Measurements from ENCODE around the gene HS1BP3. TPM values are rescaled to one million over a fixed set of nuclear protein-coding genes. Genes with fewer than 3 reads are reported as not detected.

The HS1BP3 gene
- total RNA-seq, 1 donor from 2014 or later: 16.5 TPM

DNA sequence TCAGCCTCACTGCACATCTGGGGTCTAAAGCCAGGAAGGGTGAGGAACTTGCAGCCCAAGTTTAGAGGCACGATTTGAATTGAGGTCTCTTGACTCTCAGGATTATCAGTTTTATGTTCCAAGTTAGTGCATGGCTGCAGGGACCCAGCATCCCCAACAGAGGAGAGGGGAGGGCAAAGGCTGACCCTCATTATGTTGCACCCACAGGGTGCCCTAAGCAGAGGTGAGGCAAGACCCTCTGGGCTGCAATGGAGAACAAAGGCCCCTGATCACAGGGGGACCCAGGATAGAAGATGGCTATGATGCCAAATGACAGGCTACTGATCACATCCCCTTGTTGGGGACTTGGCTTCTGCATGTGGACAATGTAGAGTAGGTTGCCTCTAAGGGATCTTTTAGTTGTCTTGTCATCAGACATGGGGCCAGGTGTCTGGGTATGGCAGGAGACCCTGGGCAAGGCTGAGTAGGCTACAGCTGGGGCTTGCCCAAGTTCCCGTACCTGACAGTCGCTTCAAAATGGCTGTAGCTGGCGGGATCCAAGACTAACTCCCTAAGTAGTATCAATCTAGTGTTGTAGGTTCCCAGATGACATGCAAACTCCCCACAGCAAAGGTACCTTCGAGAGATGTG, 11.5 kb upstream of the HS1BP3 start:
- TF ChIP-seq, protein P1, sequence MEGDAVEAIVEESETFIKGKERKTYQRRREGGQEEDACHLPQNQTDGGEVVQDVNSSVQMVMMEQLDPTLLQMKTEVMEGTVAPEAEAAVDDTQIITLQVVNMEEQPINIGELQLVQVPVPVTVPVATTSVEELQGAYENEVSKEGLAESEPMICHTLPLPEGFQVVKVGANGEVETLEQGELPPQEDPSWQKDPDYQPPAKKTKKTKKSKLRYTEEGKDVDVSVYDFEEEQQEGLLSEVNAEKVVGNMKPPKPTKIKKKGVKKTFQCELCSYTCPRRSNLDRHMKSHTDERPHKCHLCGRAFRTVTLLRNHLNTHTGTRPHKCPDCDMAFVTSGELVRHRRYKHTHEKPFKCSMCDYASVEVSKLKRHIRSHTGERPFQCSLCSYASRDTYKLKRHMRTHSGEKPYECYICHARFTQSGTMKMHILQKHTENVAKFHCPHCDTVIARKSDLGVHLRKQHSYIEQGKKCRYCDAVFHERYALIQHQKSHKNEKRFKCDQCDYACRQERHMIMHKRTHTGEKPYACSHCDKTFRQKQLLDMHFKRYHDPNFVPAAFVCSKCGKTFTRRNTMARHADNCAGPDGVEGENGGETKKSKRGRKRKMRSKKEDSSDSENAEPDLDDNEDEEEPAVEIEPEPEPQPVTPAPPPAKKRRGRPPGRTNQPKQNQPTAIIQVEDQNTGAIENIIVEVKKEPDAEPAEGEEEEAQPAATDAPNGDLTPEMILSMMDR (IDR thresholded peaks at IDR 0.05; ENCODE audit: unreplicated experiment): no peak
- DNase-seq (ENCODE audit: low spot score in 2 of 2, unreplicated experiment in 2 of 2): no peak
- no peak overlapping the region for H3K27ac Mint-ChIP-seq
- H3K27me3 Mint-ChIP-seq (ENCODE audit: low read depth): peaks cover 90% of the 10 kb centered on the region
- H3K4me3 Mint-ChIP-seq: no peak overlapping the region
- peaks cover 9% of the 10 kb centered on the region for H3K4me1 Mint-ChIP-seq
- H3K36me3 Mint-ChIP-seq: no peaks in the 10 kb centered on the region
- no peaks in the 10 kb centered on the region for H3K9me3 Mint-ChIP-seq

DNA sequence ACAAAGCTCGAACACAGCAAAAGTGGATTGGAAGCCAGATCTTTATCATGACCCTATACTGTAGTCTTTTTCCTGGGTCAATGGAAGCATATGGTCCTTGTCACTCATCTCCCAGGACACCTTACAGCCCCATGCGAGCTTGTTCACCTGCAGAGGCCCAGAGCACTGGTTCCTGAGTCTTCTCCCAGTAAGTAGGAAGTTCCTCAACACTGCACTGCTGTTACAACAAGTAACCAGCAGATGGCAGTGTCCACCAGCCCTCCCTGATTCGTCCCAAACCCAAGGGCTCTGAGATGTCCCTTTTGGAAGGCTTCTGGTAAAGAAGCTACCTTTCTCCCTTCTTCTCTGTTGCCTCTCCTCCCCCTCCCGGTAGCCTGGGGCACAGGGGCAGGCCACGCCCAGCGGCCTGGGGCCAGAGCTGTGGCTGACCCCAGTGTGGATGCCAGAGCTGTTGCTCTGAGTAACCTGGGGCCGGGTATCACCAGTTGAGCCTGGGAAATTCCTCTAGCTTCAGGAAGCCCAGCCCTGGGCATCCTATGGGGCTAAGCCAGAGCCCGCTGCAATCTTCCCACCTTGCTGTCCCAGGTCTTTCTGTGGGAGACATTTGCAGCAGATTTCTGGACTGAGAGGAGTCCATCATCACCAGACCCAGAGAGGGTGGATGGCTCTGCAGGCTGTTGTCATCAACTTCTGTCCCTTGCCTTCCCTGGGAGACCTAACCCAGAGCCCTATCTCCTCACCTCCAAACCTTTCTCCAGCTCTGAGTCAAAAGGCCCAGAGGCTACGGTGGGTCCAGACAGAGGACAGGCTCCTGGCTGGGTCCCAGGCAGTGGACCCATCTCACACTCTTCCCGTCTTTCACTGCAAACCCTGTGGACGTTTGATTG, 10.8 kb upstream of the HS1BP3 start:
- DNase-seq (ENCODE audit: low spot score in 2 of 2, unreplicated experiment in 2 of 2): peak in 1 of 2 experiments; percentile 71
- TF ChIP-seq, protein P1 (IDR thresholded peaks at IDR 0.05; ENCODE audit: unreplicated experiment): peak; percentile 94
- Mint-ChIP-seq H3K9me3 (no peaks in the 10 kb centered on the region), H3K4me3 (no peak overlapping the region), H3K27ac (no peak overlapping the region), H3K4me1 (peaks cover 9% of the 10 kb centered on the region), H3K36me3 (no peaks in the 10 kb centered on the region), H3K27me3 (ENCODE audit: low read depth) (peaks cover 94% of the 10 kb centered on the region)

DNA sequence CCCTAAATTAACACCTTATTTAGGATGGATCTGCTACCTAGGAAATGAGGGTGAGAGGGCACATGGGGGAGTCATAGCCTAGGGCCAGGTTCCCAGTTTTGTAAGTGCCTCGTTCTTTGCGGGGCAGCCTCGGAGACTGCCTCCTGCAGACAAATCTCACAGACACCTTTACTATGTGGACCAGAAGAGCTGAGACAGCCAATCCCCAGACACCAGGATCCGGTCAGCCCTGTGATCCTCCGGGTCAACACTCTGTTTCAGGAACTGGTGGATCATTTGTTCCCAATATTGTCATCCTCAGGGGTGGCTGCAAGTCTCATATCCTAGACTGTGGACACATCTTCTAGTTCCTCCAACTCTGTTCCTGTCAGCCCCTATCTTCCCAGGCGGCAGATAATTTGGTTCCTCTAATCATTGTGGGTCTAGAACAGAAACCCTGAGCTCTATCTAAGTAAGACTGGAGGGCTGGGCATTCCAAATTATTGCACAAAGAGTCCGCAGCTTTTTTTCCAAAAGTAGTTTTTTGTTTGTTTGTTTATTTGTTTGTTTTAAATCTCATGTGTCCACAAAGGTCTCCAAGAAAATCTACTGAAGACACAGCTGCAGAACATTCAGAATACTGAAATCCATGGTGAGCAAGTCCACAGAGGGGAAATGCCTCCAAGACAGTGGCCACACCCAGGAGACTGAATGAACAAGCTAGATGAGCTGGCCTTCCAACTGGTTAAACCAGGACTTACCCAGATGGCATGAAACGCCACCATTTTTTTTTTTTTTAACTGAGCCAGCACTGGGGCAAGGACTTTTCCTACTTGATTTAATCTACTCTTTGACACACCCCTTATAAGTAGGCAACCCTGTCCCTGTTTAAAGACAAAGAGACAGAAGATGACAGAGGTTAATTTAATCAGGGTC, 9.9 kb upstream of the HS1BP3 start:
- H3K9me3 Mint-ChIP-seq: no peaks in the 10 kb centered on the region
- DNase-seq (ENCODE audit: low spot score in 2 of 2, unreplicated experiment in 2 of 2): no peak
- TF ChIP-seq, protein P1 (IDR thresholded peaks at IDR 0.05; ENCODE audit: unreplicated experiment): no peak

DNA sequence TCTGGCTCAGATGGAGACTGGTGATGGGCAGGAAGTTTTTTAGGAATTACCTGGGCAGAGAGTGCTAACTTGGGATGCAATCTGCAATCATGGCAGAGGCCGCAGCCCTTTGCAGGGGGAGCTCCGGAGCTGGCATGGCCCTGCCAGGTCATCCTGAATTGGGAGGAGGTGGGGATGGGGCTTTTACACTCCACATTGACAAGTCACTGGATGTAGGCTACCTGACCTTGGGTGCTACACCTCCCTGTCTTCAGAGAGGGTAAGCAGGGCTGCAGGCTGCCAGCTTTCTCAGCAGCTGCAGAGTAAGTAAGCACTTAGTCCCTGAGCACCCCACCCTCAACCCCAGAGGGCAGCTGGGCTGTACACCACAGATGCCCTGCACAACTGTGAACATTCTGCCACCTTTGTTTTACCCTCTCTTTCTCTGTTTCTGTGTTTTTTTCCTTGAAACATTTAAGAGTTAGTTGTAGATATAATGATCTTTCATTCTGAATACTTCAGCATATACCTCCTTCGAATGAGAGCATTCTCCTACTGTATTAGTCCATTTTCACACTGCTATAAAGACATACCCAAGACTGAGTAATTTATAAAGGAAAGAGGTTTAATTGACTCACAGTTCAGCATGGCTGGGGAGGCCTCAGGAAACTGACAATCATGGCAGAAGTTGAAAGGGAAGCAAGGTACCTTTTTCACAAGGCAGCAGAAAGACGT, 6.8 kb upstream of the HS1BP3 start:
- no peaks in the 10 kb centered on the region for H3K4me1 Mint-ChIP-seq
- no peak overlapping the region for H3K27ac Mint-ChIP-seq
- H3K27me3 Mint-ChIP-seq (ENCODE audit: low read depth): peaks cover 72% of the 10 kb centered on the region
- no peak overlapping the region for H3K4me3 Mint-ChIP-seq
- DNase-seq (ENCODE audit: low spot score in 2 of 2, unreplicated experiment in 2 of 2): no peak
- no peaks in the 10 kb centered on the region for H3K9me3 Mint-ChIP-seq
- H3K36me3 Mint-ChIP-seq: no peaks in the 10 kb centered on the region
- TF ChIP-seq, protein P1 (IDR thresholded peaks at IDR 0.05; ENCODE audit: unreplicated experiment): no peak

More for the DNA sequence above, 9.9 kb upstream of the HS1BP3 start:
- no peak overlapping the region for H3K27ac Mint-ChIP-seq
- H3K4me1 Mint-ChIP-seq: peaks cover 4% of the 10 kb centered on the region
- H3K27me3 Mint-ChIP-seq (ENCODE audit: low read depth): peaks cover 91% of the 10 kb centered on the region
- H3K4me3 Mint-ChIP-seq: no peak overlapping the region
- no peaks in the 10 kb centered on the region for H3K36me3 Mint-ChIP-seq

DNA sequence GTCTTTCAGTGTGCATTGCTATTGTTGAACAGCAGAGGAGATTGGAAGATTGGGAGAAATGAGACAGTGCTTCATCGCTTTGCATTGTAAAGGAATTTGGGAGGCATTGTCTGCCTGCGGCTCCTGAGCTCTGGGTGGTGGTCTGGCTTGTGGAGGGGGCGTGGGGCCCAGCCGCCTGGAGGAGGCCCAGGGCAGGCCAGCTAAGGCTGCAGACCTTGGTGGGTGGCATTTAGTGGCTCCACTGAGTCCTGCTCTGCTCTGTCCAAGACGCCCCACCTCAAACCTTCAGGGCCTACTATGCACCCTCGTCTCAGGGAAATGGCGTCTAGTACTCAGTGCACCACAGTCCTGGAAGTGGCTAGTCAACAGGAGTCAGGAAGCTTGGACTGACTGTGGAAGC, 5.7 kb upstream of the HS1BP3 start:
- Mint-ChIP-seq H3K36me3 (no peaks in the 10 kb centered on the region), H3K27ac (no peak overlapping the region), H3K4me3 (no peak overlapping the region), H3K9me3 (no peaks in the 10 kb centered on the region), H3K27me3 (ENCODE audit: low read depth) (peaks cover 61% of the 10 kb centered on the region), H3K4me1 (peaks cover 1% of the 10 kb centered on the region)
- no peak for DNase-seq (ENCODE audit: low spot score in 2 of 2, unreplicated experiment in 2 of 2)
- TF ChIP-seq, protein P1 (IDR thresholded peaks at IDR 0.05; ENCODE audit: unreplicated experiment): no peak

All from mesothelial cell of epicardium (in vitro differentiated cells).